Gastroesophageal sphincter (tissue), 4 donors: Measurements from ENCODE around the gene CDK11B. TPM values are rescaled to one million over a fixed set of nuclear protein-coding genes. Genes with fewer than 3 reads are reported as not detected.
A peak's percentile ranks its signal among the peaks of the same experiment; 100 is the strongest.

Source experiments
- ATAC-seq: fragments of 150-250 bp; one replicate; pipeline ENCODE4 v1.9.1; 2016; ENCODE audit warnings: mild to moderate bottlenecking, moderate library complexity
- H3K27ac ChIP-seq, 4 donors: fragments of 200-600 bp; sonication (generic) in 3 of 4; 1 replicate in 3 of 4; 2 replicates in 1 of 4; pipeline ENCODE4 v1.5.1; 2016 to 2019
- H3K27me3 ChIP-seq: fragments of 200-600 bp; sonication (generic); one replicate; pipeline ENCODE4 v1.5.1; 2019
- H3K36me3 ChIP-seq, 2 donors: fragments of 200-600 bp; sonication (generic); one replicate each; pipeline ENCODE4 v1.5.1; 2019; ENCODE audit warnings: control low read depth in 1 of 2
- H3K4me1 ChIP-seq, 3 donors: fragments of 200-600 bp; sonication (generic); 1 replicate in 2 of 3; 2 replicates in 1 of 3; pipeline ENCODE4 v1.5.1; 2016 to 2019; ENCODE audit warnings: control low read depth in 2 of 3
- H3K4me3 ChIP-seq, 2 donors: fragments of 200-600 bp; sonication (generic); one replicate each; pipeline ENCODE4 v1.5.1; 2019; ENCODE audit warnings: mild to moderate bottlenecking in 1 of 2, moderate library complexity in 1 of 2
- H3K9me3 ChIP-seq, 3 donors: fragments of 200-600 bp; sonication (generic); one replicate each; pipeline ENCODE4 v1.5.1; 2017 to 2019; ENCODE audit warnings: control low read depth in 2 of 3
- CTCF ChIP-seq, 4 experiments: fragments of 200-600 bp in 2 of 4; fragments of 450-650 bp in 2 of 4; sonication (generic) in 1 of 4; IDR thresholded peaks; one replicate each; pipeline ENCODE4 v1.5.1; 2017 to 2019; ENCODE audit warnings: antibody characterized with exemption in 4 of 4, mild to moderate bottlenecking in 2 of 4, moderate library complexity in 2 of 4
- EP300 ChIP-seq: sonication (generic); formaldehyde crosslinking; IDR thresholded peaks from one replicate; pipeline ENCODE4 v1.6.1; 2017; ENCODE audit warnings: antibody characterized with exemption, mild to moderate bottlenecking
- POLR2A ChIP-seq, 2 donors: fragments of 450-650 bp; IDR thresholded peaks; one replicate each; pipeline ENCODE4 v1.6.1; 2017; ENCODE audit warnings: antibody characterized with exemption in 2 of 2, mild to moderate bottlenecking in 2 of 2, moderate library complexity in 1 of 2
- POLR2AphosphoS5 ChIP-seq: sonication (generic); formaldehyde crosslinking; IDR thresholded peaks from one replicate; pipeline ENCODE4 v1.6.1; 2017; ENCODE audit warnings: antibody characterized with exemption
- WGBS, 2 donors: methylation state at CpG; one replicate each; pipeline ENCODE4 v1.1.5; 2018; ENCODE audit warnings: low coverage in 1 of 2; 5-methylcytosine and 5-hydroxymethylcytosine counted together
- total RNA-seq, 4 donors: library from RNA; depleted of rRNA; stranded (reverse); fragments of >200 nt; gene quantifications; one replicate each; pipeline ENCODE4 v1.1.0, GENCODE V29; 2016

The CDK11B gene
- total RNA-seq, 4 donors from 2014 or later = 19.2 to 59.3 (median 25.4) TPM

- no peak overlapping the region for H3K4me3 ChIP-seq
- H3K9me3 ChIP-seq = no peaks in the 10 kb centered on the region
- no CpG with 5 or more reads among the region's 15 CpGs for WGBS, 2 donors
- H3K36me3 ChIP-seq = no peaks in the 10 kb centered on the region
- H3K27ac ChIP-seq = no peak overlapping the region
- H3K27me3 ChIP-seq = peaks cover 84% of the 10 kb centered on the region
- H3K4me1 ChIP-seq = peaks cover 0 to 31% (median 11%) of the 10 kb centered on the region in 3 donors
- no peak for ATAC-seq
- no peak for TF ChIP-seq POLR2AphosphoS5
- TF ChIP-seq POLR2A (IDR thresholded peaks at IDR 0.05) = no peak
- no peak for TF ChIP-seq CTCF (IDR thresholded peaks at IDR 0.05)
- TF ChIP-seq EP300 = no peak
These were observed 57.1 kb downstream of the CDK11B start for GRCh38 chr1:1601564-1602303.

DNA sequence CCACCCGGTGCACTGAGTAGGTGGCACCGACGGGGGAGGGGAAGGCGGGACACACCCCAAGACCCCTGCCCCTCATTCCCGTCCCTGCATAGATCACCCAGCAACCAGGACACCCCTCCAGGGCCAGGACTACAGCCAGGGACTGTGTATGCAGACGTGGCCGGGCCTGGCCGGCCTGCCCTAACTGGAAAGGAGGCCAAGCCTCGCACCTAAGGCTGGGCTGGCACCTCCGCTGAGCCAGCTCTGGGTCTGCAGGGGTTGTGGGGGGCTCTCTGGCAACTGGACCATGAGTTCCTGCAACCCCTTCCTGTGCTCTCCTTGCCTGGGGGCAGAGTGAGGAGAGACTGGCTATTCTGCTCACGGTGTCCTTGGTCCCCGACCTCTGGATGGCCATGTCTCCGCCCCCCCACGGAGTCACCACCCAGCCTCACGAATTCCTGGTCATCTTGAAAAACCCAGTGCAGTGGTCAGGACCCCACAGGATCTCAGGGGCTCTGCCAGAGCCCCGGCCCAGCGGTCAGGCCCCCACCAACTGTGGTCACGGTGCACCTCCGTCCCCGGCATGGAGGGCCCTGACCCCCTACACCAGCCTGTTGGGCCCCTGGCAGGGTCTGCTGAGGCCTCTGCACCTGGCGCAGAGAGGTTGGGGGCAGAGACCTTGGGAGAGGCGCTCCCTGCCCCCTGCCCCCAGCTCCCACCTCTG lies 57.8 kb downstream of the CDK11B start:
- ATAC-seq = no peak
- Histone ChIP-seq H3K36me3 (no peaks in the 10 kb centered on the region), H3K9me3 (no peaks in the 10 kb centered on the region), H3K27ac (no peak overlapping the region), H3K27me3 (peaks cover 89% of the 10 kb centered on the region), H3K4me3 (peak overlapping the region in 1 of 2 donors; percentile 50), H3K4me1 (peaks cover 0 to 31% (median 11%) of the 10 kb centered on the region in 3 donors)
- TF ChIP-seq POLR2AphosphoS5 (no peak), EP300 (no peak), CTCF (IDR thresholded peaks at IDR 0.05) (no peak), POLR2A (IDR thresholded peaks at IDR 0.05) (no peak)
- WGBS, 2 donors = 30% methylated on average over 2 of the region's 22 CpGs; no CpG with 5 or more reads in 1 of the 2 donors

DNA sequence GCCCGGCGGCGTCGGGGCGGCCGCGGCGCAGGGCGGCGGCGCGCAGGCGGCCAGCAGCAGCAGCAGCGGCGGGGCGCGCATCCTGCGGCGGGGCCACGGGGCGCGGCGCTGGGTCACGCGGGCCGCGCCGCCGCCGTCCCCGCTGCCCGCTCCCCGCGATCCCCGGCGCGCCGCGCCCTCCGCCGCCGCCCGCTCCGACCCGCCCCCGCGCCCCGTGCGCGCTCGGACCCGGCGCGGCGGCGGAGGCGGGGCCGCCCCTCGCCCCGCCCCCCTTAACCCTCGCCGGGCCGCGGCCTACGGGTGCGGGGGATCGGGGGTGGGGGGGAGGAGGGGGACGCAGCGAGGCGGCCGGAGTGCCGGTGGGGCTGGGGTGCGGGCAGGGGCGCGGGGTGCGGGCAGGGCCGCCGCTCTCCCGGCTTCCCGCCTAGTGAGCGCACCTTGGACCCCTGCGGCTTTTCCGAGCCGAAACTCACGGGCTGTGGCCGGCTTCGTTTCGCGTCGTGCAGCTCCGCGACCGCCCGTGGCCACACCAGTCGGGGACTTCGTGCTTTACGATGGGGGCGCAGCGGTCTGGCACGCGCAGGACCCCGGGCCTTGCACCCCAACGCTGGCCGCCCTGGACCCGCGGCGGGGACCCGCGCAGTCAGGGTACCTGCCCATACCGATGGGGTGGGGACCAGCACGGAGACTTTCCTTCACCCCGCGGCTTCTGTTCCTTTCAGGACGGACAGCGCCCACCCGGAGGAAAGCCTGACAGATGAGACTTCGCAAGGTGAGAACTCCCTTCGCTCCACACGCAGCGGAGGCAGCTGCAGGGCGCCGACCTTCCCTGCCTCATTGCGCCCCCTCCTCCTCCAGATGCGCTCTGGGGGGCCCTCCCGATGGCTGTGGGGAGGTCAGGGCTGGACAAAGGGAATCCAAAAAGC lies 58.6 kb downstream of the CDK11B start, which contains the start of gene FNDC10:
TSS of gene FNDC10 (minus strand) at position 201 of the 926 bp plus-strand sequence. CDS start at position 81, 120 bp downstream.
- no peak for TF ChIP-seq POLR2AphosphoS5
- TF ChIP-seq CTCF (IDR thresholded peaks at IDR 0.05) = no peak
- no peak for TF ChIP-seq POLR2A (IDR thresholded peaks at IDR 0.05)
- TF ChIP-seq EP300 = no peak
- Histone ChIP-seq H3K27me3 (peaks cover 87% of the 10 kb centered on the region), H3K4me3 (peak within 1 kb of the TSS in 1 of 2 donors; percentile 50), H3K4me1 (peaks cover 0 to 31% (median 11%) of the 10 kb centered on the region in 3 donors), H3K36me3 (no peaks in the 10 kb centered on the region), H3K27ac (no peak within 1 kb of the TSS), H3K9me3 (no peaks in the 10 kb centered on the region)
- ATAC-seq = peak; percentile 12
- 30% methylated on average over 2 of the region's 125 CpGs; no CpG with 5 or more reads in 1 of the 2 donors for WGBS, 2 donors

GRCh38 chr1:1599030-1599934 lies 59.5 kb downstream of the CDK11B start:
- peak; percentile 31 for ATAC-seq
- TF ChIP-seq CTCF (IDR thresholded peaks at IDR 0.05) = no peak
- TF ChIP-seq POLR2A (IDR thresholded peaks at IDR 0.05) = no peak
- no peak for TF ChIP-seq EP300
- TF ChIP-seq POLR2AphosphoS5 = no peak
- Histone ChIP-seq H3K27me3 (peaks cover 78% of the 10 kb centered on the region), H3K4me1 (peaks cover 0 to 31% (median 11%) of the 10 kb centered on the region in 3 donors), H3K36me3 (no peaks in the 10 kb centered on the region), H3K4me3 (peak overlapping the region in 1 of 2 donors; percentile 50), H3K27ac (no peak overlapping the region), H3K9me3 (no peaks in the 10 kb centered on the region)
- WGBS, 2 donors = no CpG with 5 or more reads among the region's 111 CpGs
